HG03520 (cell line): ENCODE results near the gene NKD1.

Experiments used
- ATAC-seq: cut with Tn5 transposase; IDR thresholded peaks from one replicate; pipeline ENCODE4 v1.9.1; 2021; ENCODE audit warnings: mild to moderate bottlenecking, moderate library complexity; ENCODE audit not compliant: unreplicated experiment

The NKD1 gene

DNA sequence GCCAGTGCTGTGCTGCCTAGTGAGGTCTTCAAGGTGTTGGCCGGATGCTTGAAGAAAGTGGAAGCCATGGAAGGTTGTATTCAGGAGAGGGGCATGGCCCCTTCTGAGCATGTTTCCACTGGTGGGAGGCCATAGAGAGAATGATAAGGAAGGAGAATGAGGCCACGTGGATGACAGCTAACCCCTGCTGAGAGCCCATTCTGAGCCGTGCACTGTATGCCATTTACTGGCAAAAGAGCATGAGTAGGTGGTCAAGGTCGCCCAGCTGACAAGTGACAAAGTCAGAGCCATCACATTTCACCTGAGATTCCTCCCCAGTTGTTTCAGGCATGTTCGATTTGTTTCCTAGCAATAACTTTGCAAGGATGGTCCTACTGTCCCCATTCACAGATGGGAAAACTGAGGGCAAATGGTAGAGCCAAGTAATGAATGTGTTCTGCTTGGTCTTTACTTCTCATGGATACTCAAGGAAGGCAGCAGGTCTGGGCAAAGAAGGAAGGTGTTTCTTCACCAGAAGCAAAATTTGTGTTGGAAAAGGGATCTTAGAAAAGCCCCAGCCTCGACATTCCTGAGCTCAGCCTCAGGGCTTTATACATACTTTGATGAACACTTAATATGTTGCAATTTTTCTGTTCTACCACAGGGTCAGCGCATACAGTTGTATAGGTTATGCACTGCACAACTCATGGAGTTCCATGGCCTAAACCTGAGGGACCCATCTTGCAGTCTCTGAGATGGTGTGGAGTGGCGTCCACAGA is 10.5 kb upstream of the NKD1 start:
- no peak for ATAC-seq

DNA sequence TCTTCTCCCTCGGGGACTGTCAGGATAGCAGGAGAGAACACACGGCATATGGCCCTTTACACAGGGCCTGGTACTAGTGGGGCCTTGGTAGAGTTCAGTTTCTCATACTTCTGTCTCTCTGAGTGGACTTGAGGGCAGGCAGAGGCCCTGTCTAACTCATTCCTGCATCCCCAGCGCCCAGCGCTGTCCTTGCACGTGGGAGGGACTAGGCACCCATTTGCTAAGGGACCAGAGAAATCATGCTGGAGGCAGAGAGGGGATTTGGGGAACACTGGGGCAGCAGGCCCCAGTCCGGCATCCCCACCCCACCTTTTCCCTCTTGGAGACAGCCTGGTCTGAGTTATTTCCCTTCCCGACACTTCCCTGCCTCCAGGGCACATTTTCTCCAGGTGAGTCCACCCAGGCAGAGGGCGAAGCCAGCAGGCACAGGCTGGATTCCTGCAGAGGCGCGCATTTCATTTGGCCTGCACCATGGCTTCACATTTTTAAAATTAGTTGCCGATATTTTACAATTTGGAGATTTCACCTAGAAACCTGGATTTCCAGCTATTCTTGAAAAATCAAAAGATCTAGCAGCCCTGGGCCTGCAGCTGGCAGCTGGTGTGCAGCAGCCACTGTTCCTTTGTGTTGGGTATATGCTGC is 9.7 kb upstream of the NKD1 start:
- ATAC-seq: no peak

DNA sequence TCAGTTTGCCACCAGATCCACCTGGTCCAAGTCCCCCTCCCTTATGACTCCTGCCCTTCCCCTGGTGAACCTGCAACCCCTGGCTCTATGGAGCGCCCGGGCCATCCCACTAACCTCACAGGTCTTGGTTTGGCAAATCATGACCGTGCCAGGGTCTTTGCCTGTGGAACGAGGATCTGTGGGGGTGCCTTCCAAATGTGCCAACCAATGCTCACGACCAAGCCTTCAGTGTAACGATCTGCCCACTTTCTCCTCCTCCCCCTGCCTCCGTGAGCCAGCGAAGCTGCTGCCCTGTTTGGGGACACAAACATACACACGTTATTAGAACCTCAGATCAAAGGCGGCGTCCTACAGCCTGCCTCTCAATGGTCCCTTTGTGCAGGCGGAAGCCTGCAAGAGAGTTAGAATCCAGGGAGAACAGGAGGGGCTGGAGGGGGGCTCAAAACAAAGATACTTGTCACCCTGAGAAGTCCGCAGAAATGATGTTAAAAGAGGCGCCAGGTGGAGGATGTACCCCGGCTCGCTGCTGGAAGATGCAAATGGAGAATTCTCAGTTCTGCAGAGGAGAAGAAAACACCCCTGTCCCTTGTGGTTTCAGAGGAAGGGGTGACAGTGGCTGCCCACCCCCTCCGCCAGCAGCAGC is 9.0 kb upstream of the NKD1 start:
- ATAC-seq: no peak

DNA sequence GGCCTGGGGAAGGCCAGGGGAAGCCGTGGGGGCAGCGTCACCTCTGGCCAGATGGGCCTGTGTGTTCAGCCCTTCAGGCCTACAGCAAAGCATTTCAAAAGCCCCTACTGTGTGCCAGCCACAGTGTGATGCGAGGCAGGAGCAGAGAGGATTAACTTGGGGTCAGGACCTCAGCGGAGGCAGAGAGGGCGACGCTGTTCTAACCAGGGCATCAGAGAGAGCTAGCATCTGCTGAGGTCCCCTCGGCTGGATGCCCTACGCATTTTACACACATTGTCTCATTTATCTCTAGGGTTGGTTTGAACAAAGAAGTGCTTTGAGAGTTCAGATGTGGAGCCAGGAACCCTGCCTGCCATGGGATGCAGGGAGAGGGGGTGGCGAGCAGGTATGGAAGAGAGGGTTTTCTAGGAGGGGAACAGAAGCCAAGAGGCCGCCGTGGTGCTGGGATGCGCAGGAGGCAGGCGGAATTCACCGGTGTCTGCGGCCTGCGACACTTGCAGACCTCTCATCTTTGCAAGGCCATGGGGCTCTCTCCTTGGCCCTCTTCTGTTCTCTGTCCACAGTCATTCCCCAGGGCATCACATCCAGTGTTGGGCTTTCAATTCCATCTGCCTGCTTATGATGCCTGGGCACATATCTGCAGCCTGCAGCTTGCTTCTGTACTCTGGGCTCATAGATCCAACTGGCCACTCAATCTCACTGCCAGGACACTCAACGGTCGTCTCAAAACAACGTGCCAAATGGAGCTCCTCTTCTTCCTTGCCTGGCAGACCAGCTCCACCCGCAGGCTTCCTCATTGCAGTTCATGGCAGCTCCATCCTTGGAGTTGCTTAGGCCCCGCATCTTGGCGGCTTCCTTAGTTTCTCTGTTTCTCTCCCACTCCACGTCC is 8.1 kb upstream of the NKD1 start:
- no peak for ATAC-seq

DNA sequence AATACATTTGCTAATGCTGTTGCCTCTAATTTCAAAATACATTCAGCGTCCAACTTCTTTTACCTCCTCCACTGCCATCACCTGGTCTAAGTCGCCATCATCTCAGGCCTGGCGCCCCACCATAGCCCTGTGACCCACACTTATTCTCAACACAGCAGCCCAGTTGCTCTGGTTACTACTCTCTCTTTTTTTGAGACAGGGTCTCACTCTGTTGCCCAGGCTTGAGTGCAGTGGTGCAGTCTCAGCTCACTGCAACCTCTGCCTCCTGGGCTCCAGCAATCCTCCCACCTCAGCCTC is 7.5 kb upstream of the NKD1 start:
- no peak for ATAC-seq

DNA sequence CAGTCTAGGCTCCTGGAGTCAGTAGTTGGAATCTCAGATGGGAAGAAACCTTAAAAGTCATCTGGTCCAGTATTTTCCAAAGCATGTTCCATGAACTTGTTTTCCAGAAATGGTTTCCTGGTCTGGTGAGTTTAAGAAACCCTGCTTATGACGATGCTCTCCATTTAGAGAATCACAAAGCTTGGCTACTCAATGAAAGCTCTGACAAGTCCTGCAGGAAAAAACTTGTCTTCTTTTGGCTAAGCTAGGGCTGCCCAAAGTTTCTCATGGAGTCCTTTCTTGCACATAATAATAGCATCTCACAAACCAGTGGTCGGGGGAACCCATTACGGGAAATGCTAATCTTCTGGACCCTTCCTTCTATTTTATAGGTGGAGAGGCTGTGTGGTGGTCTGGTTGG is 5.5 kb upstream of the NKD1 start:
- no peak for ATAC-seq

DNA sequence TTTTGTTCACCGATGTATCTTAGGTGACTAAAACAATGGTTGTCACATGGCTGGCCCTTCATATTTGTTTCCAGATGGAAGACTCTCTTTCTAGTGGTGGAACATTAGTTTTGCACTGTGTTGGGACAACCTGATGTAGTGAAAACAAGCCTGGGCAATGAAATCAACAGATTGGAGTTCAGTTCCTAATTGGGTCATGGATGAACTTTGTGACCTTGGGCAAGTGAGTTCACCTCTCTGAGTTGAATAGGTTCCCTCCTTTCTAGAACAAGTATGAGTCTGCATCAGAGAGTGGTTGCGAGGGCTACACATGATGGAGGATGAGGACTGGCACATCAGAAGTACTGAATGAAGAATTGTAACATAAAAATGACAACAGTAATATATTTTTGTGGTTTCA is 2.1 kb upstream of the NKD1 start:
- no peak for ATAC-seq

DNA sequence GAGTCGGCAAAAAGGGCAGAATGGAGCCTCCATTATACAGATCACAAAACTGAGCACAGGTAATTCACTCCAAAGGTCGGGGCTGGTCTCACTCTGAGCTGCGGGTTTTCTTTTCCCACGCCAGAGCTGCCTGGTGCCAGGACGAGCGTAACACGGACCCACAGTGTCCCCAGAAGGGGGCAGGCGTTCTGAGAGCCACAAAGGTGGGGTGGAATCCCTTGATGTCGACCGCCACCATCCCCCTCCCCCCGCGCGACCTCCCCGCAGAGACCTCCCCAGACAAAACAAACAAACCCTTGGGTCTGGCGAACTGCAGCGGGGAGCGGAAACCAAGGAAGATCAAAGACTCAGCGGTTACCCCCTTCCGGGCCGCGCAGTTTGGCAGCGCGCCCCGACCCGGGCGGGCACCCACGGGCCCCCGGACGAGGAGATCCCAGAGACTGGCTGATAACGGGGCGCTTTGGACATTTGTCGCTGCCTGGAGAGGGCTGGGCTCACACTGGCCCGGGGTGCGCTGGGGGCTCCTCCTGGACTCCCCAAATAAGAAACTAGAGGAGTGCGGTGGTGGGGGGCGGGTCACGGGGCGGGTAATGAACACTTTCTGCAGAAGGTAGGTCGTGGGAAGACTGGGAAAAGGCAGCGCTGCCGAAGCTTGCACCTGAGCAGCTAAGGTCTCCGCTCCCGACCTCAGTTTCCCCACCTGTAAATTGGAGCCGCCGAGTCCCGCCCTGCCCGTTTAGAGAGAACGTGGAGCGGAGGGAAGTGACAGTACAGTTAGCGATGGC is 664 bp upstream of the NKD1 start:
- ATAC-seq: no peak

DNA sequence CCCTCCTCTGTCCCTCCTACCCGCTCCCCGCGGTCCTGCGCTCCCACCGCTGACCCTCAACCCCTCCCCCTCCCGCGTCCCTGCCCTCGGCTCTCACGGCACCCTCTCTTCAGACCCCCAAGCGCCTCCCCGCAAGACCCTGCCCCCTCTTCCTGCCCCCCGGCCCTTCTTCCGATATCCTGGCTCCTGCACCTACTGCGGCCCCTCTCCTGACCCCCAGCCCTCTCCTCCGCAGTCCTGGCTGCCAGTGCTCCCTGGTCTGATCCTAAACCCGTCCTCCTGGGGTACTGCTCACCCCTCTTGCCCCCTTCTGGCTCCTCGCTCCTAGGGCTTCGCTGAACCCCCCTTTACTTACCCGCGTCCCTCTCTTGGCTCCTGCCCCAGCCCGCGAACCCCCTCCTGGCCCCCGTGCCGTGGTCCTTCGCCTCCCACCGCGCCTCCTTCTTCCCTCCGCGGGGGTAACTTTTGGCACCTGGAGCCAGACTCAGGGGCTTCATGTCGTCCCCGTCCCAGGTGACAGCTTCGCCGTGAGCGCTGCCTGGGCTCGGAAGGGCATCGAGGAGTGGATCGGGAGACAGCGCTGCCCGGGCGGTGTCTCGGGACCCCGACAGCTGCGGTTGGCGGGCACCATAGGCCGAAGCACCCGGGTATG is 839 bp downstream of the NKD1 start:
- ATAC-seq: no peak

DNA sequence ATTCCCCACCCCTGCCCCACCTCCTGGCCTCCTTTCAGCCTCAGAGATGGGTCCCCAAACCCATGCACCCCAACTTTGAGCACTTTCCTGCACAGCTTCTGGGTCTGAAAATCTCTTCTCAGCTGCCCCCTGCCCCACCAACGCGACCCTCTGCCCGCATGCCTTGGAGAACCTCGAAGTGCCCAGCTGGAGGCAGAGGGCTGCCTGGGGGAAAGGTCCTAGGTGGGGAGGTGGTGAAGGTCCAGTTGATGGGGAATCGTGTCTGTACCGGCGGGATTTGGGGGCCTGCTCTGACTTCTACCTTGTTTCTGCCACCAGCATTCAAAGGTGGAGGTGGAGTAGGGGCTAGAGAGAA is 1.3 kb downstream of the NKD1 start:
- ATAC-seq: no peak

DNA sequence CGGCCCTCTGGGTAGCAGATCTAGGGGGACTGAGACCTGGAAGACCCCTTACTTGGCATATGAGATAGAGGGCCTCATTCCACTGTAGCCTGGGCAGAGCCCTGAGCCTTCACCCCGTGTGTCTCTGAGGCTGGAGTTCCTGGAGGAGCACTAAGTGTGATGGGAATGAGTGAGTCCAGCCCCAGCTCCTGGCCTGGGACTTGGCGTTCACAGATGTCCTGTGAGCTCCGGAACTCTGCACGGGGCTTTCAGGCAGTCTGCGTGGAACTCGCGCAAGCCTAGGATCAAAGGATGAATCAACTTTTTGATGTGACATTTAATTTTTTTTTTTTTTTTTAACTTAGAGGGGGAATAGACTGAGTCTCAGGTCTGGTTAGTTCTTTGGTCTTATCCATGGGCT is 1.8 kb downstream of the NKD1 start:
- no peak for ATAC-seq

DNA sequence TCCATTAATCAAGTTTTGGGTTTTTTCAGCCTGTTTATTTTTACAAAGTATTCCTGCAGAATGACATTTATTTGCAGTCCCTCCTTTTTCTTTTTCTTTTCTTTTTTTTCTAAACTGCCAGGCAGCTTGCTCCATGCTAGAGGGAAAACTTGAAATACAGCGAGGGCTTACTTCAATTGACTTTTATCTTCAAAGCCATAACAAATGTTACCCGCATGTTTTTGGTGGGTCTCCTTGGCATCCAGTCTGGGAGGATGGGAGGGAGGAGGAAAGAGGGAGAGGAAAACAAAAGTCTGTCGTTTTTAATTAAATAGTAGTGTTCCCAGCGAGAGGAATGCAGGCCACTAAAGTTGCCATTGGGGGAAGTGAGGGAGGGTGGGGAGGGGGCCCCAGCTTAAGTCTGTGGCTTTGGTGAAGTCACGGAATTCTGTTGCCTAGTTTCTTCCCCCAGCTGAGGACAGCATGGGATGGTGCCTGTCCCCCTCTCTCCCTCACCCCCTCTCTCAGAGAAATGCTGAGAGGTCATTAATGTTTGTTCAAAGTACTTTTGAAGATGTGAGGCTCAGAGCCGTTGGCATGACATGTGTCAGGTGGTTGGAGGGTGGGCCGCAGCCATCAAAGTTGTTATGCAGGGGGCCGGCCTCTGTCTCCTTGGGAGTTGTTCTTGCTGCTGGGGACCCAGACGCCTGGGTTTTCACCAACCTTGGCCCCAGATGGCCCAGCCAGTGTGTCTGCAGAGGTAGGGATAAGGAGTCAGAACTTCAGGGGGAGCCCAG is 2.9 kb downstream of the NKD1 start:
- no peak for ATAC-seq

DNA sequence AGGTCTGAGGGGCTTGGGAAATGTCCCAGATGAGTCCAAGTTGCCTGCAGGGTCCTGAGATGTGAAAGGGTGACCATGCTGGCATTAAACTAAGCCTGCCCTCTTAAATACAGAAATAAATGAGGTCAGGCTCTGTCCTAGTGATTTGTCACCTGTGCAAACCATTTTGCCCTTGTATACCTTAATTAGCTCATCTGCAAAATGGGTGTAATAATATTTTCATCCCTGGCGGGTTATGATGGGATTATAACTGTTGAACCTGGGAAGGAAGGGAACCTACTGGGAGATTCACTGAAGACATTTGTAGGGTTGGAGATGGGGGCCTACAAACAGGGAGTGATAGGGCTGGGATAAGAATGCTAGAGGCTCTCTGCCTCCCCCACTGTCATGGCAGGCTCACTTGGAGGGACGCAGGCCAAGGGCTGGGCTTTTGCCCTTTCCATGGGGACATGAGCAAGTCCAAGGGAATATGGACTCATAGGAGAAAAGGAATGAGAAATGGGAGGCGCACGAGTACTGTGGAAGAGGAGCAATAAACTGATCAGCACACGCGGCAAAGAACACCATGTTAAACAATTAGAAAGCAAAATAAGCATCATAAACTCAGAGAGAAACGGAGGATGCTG is 4.4 kb downstream of the NKD1 start:
- ATAC-seq: no peak

DNA sequence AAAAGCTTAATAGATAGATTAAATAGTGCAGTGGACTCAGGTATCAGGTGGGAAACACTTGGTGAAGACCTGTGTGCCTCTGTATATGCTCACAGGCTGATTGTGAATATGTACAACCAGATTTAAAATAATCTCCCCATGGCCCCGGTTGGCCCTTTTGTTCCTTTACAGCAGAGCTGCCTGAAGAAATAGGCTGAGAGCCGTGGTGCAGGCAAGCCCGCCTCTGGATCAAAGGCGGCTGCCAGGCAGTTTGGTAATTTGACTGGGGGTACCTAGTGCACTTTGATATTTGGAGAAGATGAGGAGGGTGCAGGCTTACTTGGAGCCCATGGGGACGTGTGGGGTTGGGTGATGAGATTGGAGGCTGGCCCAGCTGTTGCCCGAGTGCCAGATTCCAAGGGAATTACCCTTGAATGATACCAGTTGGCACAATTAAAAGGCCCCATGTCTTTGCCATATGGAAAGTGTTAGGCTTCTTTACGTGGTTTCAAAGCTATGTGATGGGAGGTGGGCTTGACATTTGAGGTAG is 5.0 kb downstream of the NKD1 start:
- no peak for ATAC-seq

DNA sequence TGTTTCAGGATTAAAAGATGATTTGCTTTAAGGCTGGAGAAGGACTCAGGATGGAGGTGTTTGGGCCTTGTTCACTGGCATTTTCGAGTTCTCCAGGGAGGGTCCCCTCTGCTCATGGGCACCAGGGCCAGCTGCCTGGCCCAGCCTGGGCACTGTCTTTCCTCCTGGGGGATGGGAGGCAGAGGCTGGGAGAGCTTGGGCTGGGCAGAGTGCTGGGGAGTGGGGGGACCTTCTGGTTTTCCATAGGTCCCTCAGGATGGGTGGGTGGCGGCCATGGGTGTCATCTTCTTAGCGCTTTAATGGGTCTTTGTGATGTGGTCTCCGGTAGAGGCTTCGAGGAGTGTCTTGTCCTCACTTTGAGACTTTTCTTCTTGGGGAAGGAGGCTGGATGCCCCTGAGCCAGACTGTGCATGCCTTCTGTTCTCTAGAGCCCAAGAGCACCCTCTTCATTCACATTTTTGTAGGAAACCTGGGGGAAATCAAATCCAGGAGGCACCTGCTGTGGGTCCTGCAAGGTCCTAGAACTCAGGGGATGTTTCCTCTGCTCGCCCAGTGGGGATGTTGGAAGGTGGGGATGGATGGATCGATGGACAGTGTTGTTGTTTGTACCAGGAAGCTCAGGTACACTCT is 5.7 kb downstream of the NKD1 start:
- ATAC-seq: no peak

DNA sequence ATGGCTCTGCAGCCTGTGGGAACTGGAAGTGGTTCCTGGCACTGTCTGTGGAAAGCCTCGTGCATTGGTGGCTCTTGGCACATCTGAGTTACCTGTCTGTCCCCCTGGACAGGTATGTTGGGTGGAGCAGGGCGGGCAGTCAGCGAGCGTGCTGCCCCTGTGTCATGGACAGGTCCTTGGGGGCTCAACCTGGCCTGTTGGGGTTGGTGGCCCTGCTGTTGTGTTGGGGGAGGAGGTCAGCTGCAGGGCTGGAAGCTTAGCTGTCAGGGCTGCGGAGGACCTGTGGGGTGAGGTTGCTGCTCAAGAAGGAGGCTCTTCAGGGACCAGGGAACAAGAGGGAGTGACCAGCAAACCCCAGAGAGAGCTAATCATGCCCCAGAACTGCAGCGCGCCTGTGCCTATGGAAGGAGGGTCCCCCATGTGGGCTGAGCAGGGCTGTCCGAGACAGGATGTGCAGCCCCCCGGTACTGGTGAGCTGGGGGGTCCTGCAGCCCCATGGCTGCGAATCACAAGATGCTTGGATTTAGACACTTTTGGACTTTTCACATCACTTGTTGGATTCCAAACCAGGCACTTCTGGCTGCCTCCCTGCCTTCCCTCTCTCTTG is 7.2 kb downstream of the NKD1 start:
- ATAC-seq: no peak

DNA sequence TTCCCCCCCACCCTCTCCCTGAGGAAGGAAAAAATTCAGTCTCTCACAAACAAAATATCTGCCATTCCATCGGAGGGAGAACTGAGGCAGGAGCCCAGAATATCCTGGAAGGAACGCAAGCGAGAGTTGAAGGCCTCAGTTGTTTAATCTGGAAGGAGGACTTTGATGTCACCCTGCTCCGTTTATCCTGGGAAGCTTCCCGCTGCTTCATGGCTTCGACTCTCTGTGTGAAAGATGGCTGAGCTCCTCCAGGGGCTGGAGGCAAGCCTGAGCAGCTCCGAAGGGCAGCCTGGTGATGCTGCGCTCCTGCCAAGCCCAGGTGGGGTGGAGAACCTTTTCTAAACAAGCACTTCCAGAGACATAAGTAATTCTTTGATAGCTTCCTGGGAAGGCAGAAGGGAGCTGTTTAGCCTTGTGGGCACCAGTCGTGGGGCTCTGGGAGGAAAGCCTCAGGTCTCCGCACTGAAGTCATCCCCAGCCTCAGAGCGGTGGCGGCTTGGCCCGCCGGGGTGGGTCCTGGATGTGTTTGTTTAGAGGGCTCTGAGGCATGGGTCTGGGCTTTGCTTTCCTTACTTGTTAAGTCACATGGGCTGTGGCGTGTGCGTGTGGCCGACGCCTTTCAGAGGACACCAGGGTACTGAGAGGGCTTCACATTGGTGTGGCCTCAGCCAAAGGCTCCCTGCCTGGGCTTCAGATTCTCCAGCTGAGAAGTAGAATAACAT is 7.9 kb downstream of the NKD1 start:
- no peak for ATAC-seq
